A549 (cell line): ENCODE data around the gene SRSF7. TPM values are rescaled to one million over a fixed set of nuclear protein-coding genes. Genes with fewer than 3 reads are reported as not detected.

ENCODE experiments used
- ATAC-seq, 2 experiments: fragments of 200-7000 bp in 1 of 2; fragments of >200 bp in 1 of 2; cut with Nextera tagmentation in 1 of 2; cut with Tn5 transposase in 1 of 2; 3 replicates each; pipeline versions ENCODE4 v1.8.0 to v1.9.1; 2018 to 2020; ENCODE audit warnings: mild to moderate bottlenecking in 1 of 2, moderate library complexity in 1 of 2
- CTCF ChIA-PET: fragments of 300-600 bp; sonication (Branson Sonifier 250); formaldehyde crosslinking; extraction: SDS; loops from one replicate; lab custom pipeline; 2021; ENCODE audit warnings: antibody characterized with exemption, inconsistent platforms; lab: Yijun Ruan, JAX
- POLR2A ChIA-PET: fragments of 350-600 bp; formaldehyde crosslinking; extraction: SDS; loops from one replicate; lab custom pipeline; 2021; ENCODE audit warnings: antibody characterized with exemption, inconsistent platforms; lab: Yijun Ruan, JAX
- DNase-seq, 2 experiments: peaks; one replicate each; pipeline versions ENCODE4 v3.0.0 to v3.0.0-alpha.2; 2011 to 2016; ENCODE audit warnings: low read depth in 1 of 2, low spot score in 1 of 2
- FAIRE-seq: peaks from 2 replicates; lab custom pipeline; 2011; peaks lifted over from hg19 to GRCh38; lab: Jason Lieb, UNC
- H3K27ac ChIP-seq, 2 experiments: fragments of >200 bp; sonication (Bioruptor Twin); formaldehyde crosslinking; 3 replicates each; pipeline ENCODE4 v1.5.1; 2016 to 2017
- H3K4me1 ChIP-seq: fragments of >200 bp; sonication (Bioruptor Twin); formaldehyde crosslinking; 3 replicates; pipeline ENCODE4 v1.6.1; 2016
- H3K4me2 ChIP-seq: fragments of >200 bp; sonication (Bioruptor Twin); formaldehyde crosslinking; 3 replicates; pipeline ENCODE4 v1.6.1; 2016
- H3K4me3 ChIP-seq: fragments of >200 bp; sonication (Bioruptor Twin); formaldehyde crosslinking; 3 replicates; pipeline ENCODE4 v1.5.1; 2016
- H3K9me3 ChIP-seq: fragments of >200 bp; sonication (Bioruptor Twin); formaldehyde crosslinking; 3 replicates; pipeline ENCODE4 v1.6.1; 2016
- BHLHE40 ChIP-seq: IDR thresholded peaks from 2 replicates; pipeline ENCODE4 v1.6.1; 2012; ENCODE audit warnings: low read depth, low read length, inconsistent platforms
- CEBPB ChIP-seq, 2 experiments: fragments of >200 bp in 1 of 2; sonication (Bioruptor Twin) in 1 of 2; formaldehyde crosslinking in 1 of 2; IDR thresholded peaks; 2 replicates each; pipeline ENCODE4 v1.6.1; 2012 to 2016
- EHMT2 ChIP-seq: fragments of 200-600 bp; sonication (generic); IDR thresholded peaks from 2 replicates; pipeline ENCODE4 v1.6.1; 2016; ENCODE audit warnings: antibody characterized with exemption, low read depth, mild to moderate bottlenecking, moderate library complexity
- EP300 ChIP-seq, 2 experiments: fragments of >200 bp; sonication (Bioruptor Twin); formaldehyde crosslinking; IDR thresholded peaks; 2 replicates in 1 of 2; 3 replicates in 1 of 2; pipeline ENCODE4 v1.6.1; 2016 to 2017
- ESRRA ChIP-seq: fragments of 150-350 bp; IDR thresholded peaks from 2 replicates; pipeline ENCODE4 v1.6.1; 2014; ENCODE audit warnings: mild to moderate bottlenecking, low read length, borderline replicate concordance
- FOSL2 ChIP-seq, 2 experiments: fragments of 450-650 bp in 1 of 2; fragments of >200 bp in 1 of 2; sonication (Bioruptor Twin) in 1 of 2; formaldehyde crosslinking; IDR thresholded peaks; 2 replicates each; pipeline versions ENCODE4 v1.5.0 to v1.6.1; 2016 to 2020; ENCODE audit warnings: mild to moderate bottlenecking in 1 of 2, moderate library complexity in 1 of 2
- GATA3 ChIP-seq: IDR thresholded peaks from 2 replicates; pipeline ENCODE4 v1.6.1; 2012; ENCODE audit warnings: borderline replicate concordance
- HOXA7 ChIP-seq: fragments of 250-450 bp; sonication (Bioruptor Pico); IDR thresholded peaks from 2 replicates; pipeline ENCODE4 v1.5.0; 2020; ENCODE audit warnings: mild to moderate bottlenecking, moderate library complexity
- HOXB13 ChIP-seq: fragments of 250-450 bp; sonication (Bioruptor Pico); IDR thresholded peaks from 2 replicates; pipeline ENCODE4 v1.5.0; 2020; ENCODE audit warnings: low read depth, mild to moderate bottlenecking, moderate library complexity
- JUNB ChIP-seq: fragments of >200 bp; sonication (Bioruptor Twin); formaldehyde crosslinking; IDR thresholded peaks from 2 replicates; pipeline ENCODE4 v1.6.1; 2016
- KDM5A ChIP-seq: fragments of 200-600 bp; sonication (generic); IDR thresholded peaks from 2 replicates; pipeline ENCODE4 v1.6.1; 2016; ENCODE audit warnings: antibody characterized with exemption, mild to moderate bottlenecking
- MAFK ChIP-seq: fragments of 450-650 bp; IDR thresholded peaks from 2 replicates; pipeline ENCODE4 v1.6.1; 2014; ENCODE audit not compliant: partially characterized antibody
- MYC ChIP-seq: IDR thresholded peaks from 2 replicates; pipeline ENCODE4 v1.6.1; 2012; ENCODE audit warnings: mild to moderate bottlenecking, inconsistent platforms, low read length, improper control_type of control experiment, borderline replicate concordance
- NPAS2 ChIP-seq: fragments of 250-450 bp; sonication (Bioruptor Pico); IDR thresholded peaks from 2 replicates; pipeline ENCODE4 v1.8.0; 2022; ENCODE audit warnings: mild to moderate bottlenecking, moderate library complexity, borderline replicate concordance
- POLR2A ChIP-seq: IDR thresholded peaks from 2 replicates; pipeline ENCODE4 v1.6.1; 2012; ENCODE audit warnings: mild to moderate bottlenecking, low read length
- RCOR1 ChIP-seq: fragments of 150-350 bp; IDR thresholded peaks from 2 replicates; pipeline ENCODE4 v1.6.1; 2014; ENCODE audit warnings: antibody characterized with exemption, low read length, low read depth
- SMC3 ChIP-seq: fragments of >200 bp; sonication (Bioruptor Twin); formaldehyde crosslinking; IDR thresholded peaks from 3 replicates; pipeline ENCODE4 v1.6.1; 2018; ENCODE audit warnings: inconsistent platforms
- SREBF2 ChIP-seq: fragments of 450-650 bp; IDR thresholded peaks from 2 replicates; pipeline ENCODE4 v1.6.1; 2014; ENCODE audit warnings: mild to moderate bottlenecking, moderate library complexity
- TFCP2L1 ChIP-seq: fragments of 250-450 bp; sonication (Bioruptor Pico); IDR thresholded peaks from 2 replicates; pipeline ENCODE4 v1.5.0; 2021; ENCODE audit warnings: mild to moderate bottlenecking
- ZC3H11A ChIP-seq: fragments of 450-650 bp; IDR thresholded peaks from 2 replicates; pipeline ENCODE4 v1.6.1; 2014; ENCODE audit warnings: antibody characterized with exemption, mild to moderate bottlenecking
- ZFP36 ChIP-seq: fragments of 450-650 bp; IDR thresholded peaks from 2 replicates; pipeline ENCODE4 v1.6.1; 2014; ENCODE audit warnings: borderline replicate concordance; ENCODE audit not compliant: partially characterized antibody
- WGBS: methylation state at CpG from one replicate; pipeline ENCODE4 v1.1.6; 2017; ENCODE audit errors: missing lambda C conversion rate; 5-methylcytosine and 5-hydroxymethylcytosine counted together
- polyA plus RNA-seq, 4 experiments: library from polyadenylated mRNA; depleted of rRNA in 3 of 4; stranded (reverse); fragments of >200 nt; fragmentation: RNase III in 1 of 4; extraction: RNeasy Plus Mini Kit Qiagen cat#74134 plus additional on column Dnase treatment in 1 of 4; gene quantifications; 2 replicates in 3 of 4; 3 replicates in 1 of 4; pipeline ENCODE4 v1.2.3, GENCODE V29; 2011 to 2017
- TF ChIP-seq, protein P1 (sequence below): fragments of 250-450 bp; sonication (Bioruptor Pico); IDR thresholded peaks from 2 replicates; pipeline ENCODE4 v1.5.0; 2021; ENCODE audit warnings: mild to moderate bottlenecking, moderate library complexity, borderline replicate concordance
- TF ChIP-seq, protein P2 (sequence below): IDR thresholded peaks from 2 replicates; pipeline ENCODE4 v1.6.1; 2012; ENCODE audit warnings: low read depth, borderline replicate concordance
- TF ChIP-seq, protein P3 (sequence below): fragments of 150-350 bp; IDR thresholded peaks from 2 replicates; pipeline ENCODE4 v1.6.1; 2014; ENCODE audit warnings: low read depth, mild to moderate bottlenecking, low read length
- TF ChIP-seq, protein P4 (sequence below): fragments of 200-600 bp; sonication (generic); IDR thresholded peaks from 2 replicates; pipeline ENCODE4 v1.6.1; 2016; ENCODE audit warnings: antibody characterized with exemption, mild to moderate bottlenecking, moderate library complexity
- TF ChIP-seq, protein P5 (sequence below): fragments of 250-450 bp; sonication (Bioruptor Pico); IDR thresholded peaks from 2 replicates; pipeline ENCODE4 v1.5.0; 2020; ENCODE audit warnings: low read depth, mild to moderate bottlenecking, moderate library complexity

SRSF7 gene
- polyA plus RNA-seq, 2 of the 4 experiments (the other 2 are of a cell fraction) = 397 to 544 TPM

DNA sequence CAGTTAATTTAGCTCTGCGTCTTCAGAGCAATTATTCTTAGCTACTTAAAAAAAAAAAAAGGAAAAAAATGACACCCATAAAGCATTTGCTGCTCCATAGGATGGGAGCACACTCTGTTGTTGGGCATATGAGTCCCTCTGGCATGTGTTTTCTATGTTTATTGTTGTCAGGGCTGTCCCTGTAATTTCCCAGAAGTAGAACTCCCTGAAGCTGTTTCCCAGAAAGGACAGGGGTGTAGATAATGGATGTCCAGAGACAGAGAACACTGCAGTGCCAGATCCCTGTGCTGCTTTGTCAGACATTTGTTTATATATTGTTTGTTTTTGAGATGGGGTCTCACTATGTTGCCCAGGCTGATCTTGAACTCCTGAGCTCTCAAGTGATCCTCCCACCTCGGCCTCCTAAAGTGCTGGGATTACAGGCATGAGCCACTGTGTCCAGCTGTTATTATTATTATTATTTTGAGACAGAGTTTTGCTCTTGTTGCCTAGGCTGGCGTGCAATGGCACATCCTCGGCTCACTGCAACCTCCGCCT, 52.6 kb downstream of the SRSF7 start:
- POLR2A ChIA-PET = interaction anchor here (1.7 kb wide), 1 partner anchor 53 kb away, joined by 5 read pairs; the partner anchor contains the start of gene SRSF7
- no peak for FAIRE-seq
- Histone ChIP-seq H3K4me3 (no peak overlapping the region), H3K27ac (no peak overlapping the region), H3K9me3 (peaks cover 2% of the 10 kb centered on the region; the same call in 1 of the 3 replicates), H3K4me2 (no peak overlapping the region), H3K4me1 (peaks cover 9% of the 10 kb centered on the region; the same call in 1 of the 3 replicates)
- WGBS = 96% methylated on average over 5 of the region's 5 CpGs
- TF ChIP-seq MAFK (no peak), EP300 (IDR thresholded peaks at IDR 0.05) (no peak), RCOR1 (no peak), ZC3H11A (no peak), HOXA7 (CRISPR knock-in tag) (no peak), BHLHE40 (no peak), JUNB (no peak), ZFP36 (no peak), ESRRA (no peak), FOSL2 (IDR thresholded peaks at IDR 0.05) (no peak), FOSL2 (CRISPR knock-in tag; IDR thresholded peaks at IDR 0.05) (no peak)
- TF ChIP-seq, protein P1, sequence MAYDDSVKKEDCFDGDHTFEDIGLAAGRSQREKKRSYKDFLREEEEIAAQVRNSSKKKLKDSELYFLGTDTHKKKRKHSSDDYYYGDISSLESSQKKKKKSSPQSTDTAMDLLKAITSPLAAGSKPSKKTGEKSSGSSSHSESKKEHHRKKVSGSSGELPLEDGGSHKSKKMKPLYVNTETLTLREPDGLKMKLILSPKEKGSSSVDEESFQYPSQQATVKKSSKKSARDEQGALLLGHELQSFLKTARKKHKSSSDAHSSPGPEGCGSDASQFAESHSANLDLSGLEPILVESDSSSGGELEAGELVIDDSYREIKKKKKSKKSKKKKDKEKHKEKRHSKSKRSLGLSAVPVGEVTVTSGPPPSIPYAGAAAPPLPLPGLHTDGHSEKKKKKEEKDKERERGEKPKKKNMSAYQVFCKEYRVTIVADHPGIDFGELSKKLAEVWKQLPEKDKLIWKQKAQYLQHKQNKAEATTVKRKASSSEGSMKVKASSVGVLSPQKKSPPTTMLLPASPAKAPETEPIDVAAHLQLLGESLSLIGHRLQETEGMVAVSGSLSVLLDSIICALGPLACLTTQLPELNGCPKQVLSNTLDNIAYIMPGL (CRISPR knock-in tag) = no peak
- TF ChIP-seq, protein P2, sequence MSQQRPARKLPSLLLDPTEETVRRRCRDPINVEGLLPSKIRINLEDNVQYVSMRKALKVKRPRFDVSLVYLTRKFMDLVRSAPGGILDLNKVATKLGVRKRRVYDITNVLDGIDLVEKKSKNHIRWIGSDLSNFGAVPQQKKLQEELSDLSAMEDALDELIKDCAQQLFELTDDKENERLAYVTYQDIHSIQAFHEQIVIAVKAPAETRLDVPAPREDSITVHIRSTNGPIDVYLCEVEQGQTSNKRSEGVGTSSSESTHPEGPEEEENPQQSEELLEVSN = no peak
- TF ChIP-seq, protein P3, sequence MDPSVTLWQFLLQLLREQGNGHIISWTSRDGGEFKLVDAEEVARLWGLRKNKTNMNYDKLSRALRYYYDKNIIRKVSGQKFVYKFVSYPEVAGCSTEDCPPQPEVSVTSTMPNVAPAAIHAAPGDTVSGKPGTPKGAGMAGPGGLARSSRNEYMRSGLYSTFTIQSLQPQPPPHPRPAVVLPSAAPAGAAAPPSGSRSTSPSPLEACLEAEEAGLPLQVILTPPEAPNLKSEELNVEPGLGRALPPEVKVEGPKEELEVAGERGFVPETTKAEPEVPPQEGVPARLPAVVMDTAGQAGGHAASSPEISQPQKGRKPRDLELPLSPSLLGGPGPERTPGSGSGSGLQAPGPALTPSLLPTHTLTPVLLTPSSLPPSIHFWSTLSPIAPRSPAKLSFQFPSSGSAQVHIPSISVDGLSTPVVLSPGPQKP = no peak
- DNase-seq = no peak
- CTCF ChIA-PET = interaction anchor here (0.7 to 1.5 kb wide), 9 partner anchors 13 to 383 kb away, joined by 3 to 4 read pairs (median 3); no protein-coding TSS in a partner anchor
- no peak for ATAC-seq

DNA sequence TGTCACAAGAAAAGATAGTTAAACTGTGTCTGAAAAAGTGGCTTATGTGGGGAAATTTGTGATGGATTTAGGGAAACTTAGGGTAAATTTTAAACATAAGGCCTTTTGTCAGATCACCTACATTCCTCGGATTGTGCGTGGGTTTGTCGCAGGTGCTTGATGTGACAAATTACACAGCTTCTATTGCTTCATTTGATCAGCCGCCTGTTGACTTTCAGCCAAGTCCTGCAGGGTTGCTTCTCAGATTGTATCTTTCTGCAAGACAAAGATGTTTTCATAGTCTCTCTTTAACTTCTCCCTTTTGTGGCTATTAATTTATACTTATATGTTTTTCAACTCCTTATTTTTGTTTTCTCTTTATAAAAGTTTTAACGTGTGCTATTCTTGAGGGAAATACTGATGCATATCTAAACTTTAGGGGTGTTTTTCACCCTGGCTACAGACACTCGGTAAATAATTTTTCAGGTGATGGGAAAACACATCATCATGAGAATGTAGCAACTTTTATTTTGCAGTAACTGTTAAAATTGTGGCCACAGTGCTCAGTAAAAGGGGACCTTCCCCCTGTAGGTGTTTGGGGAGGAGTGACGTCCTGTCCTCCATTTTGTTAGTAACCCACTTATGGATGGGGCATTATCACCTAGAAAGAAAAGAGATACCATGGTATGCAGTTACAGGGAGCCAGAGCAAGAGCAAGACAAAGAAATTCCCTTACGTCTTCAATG, 53.9 kb downstream of the SRSF7 start:
- H3K27ac ChIP-seq = 0 out of 6 replicates have a peak overlapping the region, but pooled peaks of 1 of the 2 experiments have one; percentile 6
- H3K4me1 ChIP-seq = peaks cover 17% of the 10 kb centered on the region
- POLR2A ChIA-PET = interaction anchor here (0.6 to 1.7 kb wide), 2 partner anchors 13 to 54 kb away, joined by 4 to 5 read pairs; partner anchors contain the start of gene SRSF7
- peaks cover 2% of the 10 kb centered on the region; the same call in 1 of the 3 replicates for H3K9me3 ChIP-seq
- H3K4me3 ChIP-seq = no peak overlapping the region
- WGBS = 82% methylated on average over 8 of the region's 8 CpGs
- H3K4me2 ChIP-seq = no peak overlapping the region
- FAIRE-seq (no peak), ATAC-seq (no peak)
- CTCF ChIA-PET = interaction anchor here (0.8 to 2.1 kb wide), 4 partner anchors 14 to 136 kb away, joined by 3 to 5 read pairs (median 3); partner anchors contain the start of gene GALM
- TF ChIP-seq, protein P4, sequence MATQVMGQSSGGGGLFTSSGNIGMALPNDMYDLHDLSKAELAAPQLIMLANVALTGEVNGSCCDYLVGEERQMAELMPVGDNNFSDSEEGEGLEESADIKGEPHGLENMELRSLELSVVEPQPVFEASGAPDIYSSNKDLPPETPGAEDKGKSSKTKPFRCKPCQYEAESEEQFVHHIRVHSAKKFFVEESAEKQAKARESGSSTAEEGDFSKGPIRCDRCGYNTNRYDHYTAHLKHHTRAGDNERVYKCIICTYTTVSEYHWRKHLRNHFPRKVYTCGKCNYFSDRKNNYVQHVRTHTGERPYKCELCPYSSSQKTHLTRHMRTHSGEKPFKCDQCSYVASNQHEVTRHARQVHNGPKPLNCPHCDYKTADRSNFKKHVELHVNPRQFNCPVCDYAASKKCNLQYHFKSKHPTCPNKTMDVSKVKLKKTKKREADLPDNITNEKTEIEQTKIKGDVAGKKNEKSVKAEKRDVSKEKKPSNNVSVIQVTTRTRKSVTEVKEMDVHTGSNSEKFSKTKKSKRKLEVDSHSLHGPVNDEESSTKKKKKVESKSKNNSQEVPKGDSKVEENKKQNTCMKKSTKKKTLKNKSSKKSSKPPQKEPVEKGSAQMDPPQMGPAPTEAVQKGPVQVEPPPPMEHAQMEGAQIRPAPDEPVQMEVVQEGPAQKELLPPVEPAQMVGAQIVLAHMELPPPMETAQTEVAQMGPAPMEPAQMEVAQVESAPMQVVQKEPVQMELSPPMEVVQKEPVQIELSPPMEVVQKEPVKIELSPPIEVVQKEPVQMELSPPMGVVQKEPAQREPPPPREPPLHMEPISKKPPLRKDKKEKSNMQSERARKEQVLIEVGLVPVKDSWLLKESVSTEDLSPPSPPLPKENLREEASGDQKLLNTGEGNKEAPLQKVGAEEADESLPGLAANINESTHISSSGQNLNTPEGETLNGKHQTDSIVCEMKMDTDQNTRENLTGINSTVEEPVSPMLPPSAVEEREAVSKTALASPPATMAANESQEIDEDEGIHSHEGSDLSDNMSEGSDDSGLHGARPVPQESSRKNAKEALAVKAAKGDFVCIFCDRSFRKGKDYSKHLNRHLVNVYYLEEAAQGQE = no peak
- TF ChIP-seq POLR2A (no peak), HOXB13 (no peak), SREBF2 (no peak), EHMT2 (no peak), RCOR1 (no peak), MYC (no peak), KDM5A (no peak), SMC3 (no peak), NPAS2 (no peak), TFCP2L1 (CRISPR knock-in tag) (no peak), GATA3 (no peak), CEBPB (IDR thresholded peaks at IDR 0.05) (no peak)
- TF ChIP-seq, protein P5, sequence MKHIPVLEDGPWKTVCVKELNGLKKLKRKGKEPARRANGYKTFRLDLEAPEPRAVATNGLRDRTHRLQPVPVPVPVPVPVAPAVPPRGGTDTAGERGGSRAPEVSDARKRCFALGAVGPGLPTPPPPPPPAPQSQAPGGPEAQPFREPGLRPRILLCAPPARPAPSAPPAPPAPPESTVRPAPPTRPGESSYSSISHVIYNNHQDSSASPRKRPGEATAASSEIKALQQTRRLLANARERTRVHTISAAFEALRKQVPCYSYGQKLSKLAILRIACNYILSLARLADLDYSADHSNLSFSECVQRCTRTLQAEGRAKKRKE (CRISPR knock-in tag) = no peak
- TF ChIP-seq, protein P2 = no peak
- TF ChIP-seq, all 56 proteins: peak for 0
- DNase-seq = no peak
